ENCODE data around the gene LILRA2.

DNA sequence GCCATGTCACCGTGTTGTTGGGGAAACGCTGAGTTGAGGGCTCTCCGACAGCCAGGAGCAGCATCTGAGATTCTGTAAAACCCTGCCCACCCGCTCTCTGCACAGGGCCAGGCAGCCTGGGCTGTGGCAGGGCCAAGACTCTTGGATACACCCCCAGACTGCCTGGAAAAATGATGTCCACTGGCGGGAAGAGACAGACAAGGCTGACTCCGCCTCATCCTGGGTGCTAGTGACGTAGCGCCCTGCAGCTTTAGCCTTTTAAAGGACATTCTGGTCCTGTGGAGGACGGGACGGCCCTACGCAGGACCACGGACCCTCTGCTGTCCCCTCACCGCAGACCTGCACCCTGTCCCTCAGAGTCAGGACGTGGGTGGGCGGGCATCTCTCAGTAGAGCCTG lies 20.7 kb upstream of the LILRA2 start:
- TF ChIP-seq, protein P1, sequence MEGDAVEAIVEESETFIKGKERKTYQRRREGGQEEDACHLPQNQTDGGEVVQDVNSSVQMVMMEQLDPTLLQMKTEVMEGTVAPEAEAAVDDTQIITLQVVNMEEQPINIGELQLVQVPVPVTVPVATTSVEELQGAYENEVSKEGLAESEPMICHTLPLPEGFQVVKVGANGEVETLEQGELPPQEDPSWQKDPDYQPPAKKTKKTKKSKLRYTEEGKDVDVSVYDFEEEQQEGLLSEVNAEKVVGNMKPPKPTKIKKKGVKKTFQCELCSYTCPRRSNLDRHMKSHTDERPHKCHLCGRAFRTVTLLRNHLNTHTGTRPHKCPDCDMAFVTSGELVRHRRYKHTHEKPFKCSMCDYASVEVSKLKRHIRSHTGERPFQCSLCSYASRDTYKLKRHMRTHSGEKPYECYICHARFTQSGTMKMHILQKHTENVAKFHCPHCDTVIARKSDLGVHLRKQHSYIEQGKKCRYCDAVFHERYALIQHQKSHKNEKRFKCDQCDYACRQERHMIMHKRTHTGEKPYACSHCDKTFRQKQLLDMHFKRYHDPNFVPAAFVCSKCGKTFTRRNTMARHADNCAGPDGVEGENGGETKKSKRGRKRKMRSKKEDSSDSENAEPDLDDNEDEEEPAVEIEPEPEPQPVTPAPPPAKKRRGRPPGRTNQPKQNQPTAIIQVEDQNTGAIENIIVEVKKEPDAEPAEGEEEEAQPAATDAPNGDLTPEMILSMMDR (IDR thresholded peaks at IDR 0.05) = no peak
- no peak for TF ChIP-seq POLR2A (IDR thresholded peaks at IDR 0.05)
